NCI-H345 treated with DMSO at 0.1 percent for 48 hours (cell line): ENCODE measurements around the gene GFOD1.

Experiments used
- DNase-seq: peaks from one replicate; lab custom pipeline; 2025; ENCODE audit not compliant: unreplicated experiment; lab: John Stamatoyannopoulos, UW

GFOD1 gene

DNA sequence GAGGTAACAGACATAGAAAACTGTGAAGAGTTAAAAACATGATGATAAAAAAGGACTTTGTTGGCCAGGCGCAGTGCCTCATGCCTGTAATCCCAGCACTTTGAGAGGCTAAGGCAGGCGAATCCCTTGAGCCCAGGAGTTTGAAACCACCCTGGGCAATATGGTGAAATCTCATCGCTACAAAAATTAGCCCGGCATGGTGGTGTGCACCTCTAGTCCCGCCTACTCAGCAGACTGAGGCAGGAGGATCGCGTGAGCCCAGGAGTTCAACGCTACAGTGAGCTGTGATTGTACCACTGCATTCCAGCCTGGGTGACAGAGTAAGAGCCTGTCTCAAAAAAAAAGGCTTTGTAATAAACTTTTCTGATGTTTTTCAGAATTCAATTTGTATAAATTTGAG lies 60.1 kb downstream of the GFOD1 start:
- no peak for DNase-seq

DNA sequence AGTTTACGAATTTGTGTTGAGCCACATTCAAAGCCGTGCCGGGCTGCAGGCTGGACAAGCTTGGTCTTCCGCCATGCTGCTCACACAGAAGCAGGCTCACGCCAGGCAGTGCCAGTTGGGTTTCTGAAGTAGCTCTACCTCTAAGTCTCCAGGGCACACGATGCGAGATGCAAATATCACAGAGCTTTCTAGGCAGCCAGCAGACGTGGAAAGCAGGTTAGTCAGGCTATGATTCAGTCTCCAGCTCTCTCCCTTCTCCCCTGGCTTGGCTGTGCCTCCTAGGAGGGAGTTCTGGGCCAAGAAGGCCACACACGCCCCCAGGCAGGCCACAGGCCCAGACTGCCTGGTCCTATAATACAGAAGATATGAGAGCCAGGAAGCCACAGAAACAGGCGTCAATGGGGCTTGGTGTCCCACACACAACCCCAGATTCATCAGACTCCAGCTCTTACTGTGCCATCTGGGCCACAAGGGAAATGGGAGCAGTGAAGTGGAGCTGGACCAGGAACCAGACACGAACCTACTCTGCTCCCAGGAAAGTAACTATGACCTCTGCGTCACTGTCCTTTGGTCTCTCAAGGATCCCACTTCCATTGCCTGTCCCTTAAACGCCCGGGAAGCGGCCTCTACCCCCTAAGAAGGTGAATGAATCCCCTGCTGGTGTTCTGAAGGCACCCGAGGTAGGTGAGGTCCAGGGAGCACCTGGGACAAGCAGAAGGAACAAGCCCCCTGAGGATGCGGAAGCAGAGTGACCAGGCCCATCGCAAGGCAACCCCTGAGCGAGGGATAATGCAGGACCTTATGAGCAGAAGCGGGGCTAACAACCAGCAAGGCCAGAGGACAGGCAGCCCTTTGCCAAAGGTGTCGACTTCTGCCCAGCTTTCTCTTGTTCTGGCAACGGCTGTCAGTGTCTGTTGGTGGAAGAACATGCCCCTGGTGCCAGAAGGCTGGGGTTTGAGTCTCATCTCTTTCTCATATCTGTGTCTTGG lies 61.2 kb downstream of the GFOD1 start:
- DNase-seq = no peak

DNA sequence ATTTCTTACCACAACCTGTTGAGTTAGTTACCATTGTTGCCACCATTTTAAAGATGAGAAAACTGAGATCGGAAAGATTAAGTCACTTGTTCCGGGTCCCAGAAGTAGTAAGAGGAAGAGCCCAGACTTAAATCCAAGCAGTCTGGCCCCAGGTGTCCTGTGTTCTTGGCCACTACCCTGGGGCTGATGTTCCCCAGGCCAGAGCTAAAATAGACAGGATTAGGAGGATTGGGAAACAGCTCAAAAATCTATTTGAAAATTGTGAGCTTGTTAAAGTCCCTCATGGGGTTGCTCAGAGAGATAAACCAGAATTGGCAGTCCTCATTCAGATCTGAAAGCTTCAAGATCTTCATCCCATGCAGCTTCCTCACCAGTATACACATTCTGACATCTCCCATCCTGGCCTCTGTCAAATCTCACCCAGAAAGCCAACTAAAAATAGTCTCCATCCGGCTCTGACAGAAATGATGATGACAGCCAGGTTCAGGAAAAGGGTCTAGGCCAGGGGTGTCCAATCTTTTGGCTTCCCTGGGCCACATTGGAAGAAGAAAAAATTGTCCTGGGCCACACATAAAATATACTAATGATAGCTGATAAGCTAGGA lies 62.0 kb downstream of the GFOD1 start:
- no peak for DNase-seq

DNA sequence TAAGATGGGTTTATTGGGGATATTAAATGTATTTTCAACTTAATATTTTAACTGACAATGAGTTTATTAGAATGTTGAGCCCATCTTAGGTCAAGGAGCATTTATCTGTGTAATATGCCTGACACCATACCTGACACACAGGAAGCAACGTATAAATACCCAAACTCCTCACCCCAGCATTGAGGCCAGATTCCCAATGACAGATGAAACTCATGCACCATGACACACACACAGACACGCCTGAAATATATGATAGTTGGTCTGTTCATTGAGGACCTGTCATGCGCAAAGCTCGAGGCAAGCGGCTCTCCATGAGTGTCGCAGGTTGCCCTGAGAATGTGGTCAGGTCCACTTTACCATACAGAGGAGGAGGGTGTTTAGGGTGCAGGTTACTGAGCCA lies 64.1 kb downstream of the GFOD1 start:
- DNase-seq = no peak

DNA sequence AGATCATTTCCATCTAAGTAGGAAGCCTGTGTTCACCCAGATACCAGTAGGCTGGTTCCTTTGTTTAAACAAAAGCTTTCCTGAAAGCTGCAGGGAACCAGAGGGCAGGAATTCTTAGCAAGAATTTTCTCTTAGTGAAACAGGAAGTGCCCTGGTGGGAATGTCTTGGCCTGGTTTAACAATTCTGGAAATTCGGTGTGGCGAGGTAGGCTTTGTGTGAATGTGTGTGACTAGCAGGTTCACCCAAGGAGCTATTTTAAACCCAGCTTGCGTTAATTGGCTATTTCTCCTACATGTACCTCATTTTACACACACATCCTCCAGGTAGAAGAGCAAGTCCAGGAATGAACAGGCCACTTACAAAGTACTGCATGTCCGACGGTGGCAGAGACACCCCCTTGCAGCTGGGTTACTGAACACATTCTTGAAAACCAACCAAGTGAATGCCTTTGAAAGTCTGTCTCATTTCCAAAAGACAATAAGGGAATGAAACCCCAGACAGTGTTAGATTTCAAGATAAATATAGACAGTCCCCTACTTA lies 64.6 kb downstream of the GFOD1 start:
- DNase-seq = no peak

DNA sequence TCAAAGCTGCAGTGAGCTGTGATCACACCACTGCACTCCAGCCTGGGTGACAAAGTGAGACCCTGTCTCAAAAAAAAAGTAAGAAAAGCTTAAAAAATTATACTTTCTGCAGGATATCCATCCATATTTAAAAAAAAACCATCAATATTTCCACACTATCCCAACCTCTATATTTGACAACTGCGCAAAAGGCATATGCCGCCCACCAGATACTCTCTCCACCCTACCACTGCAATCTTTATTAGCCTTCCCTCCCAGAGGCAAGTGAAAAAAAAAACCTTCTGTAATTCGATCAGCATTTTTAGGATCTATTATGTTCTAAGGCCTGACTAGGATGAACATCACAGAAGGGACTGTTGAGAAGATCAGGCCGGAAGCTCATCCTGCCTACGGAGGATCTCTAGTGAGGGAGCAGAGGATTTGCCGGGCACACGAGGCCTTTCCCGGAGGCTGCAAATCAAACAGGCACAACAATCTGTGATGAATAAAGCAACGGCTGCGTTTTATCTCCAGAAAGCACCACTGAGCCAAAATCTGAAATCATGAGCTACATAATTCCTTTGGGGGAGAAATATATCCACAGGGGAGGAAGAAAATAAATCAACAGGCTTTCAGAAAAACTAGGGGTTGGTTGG lies 65.9 kb downstream of the GFOD1 start:
- no peak for DNase-seq

DNA sequence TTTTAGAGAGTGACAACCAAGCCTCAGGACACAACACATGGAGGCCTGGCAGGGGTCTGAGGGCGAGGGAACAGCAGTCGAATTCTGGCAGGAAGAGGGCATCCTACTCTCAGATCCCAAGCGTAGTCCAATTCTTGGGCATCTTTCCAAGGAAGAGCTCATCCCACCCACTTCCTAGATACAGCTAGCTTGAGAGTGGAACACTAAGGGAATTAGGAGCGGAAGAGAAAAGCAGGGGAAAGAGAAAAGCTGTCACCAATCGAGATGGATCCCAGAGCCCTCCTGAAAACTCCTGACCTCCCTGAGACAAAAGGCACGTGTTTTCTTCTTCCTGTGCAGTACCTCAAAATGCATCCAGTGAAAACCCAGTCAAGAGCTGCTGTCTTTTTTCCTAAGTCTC lies 67.1 kb downstream of the GFOD1 start:
- DNase-seq = no peak

DNA sequence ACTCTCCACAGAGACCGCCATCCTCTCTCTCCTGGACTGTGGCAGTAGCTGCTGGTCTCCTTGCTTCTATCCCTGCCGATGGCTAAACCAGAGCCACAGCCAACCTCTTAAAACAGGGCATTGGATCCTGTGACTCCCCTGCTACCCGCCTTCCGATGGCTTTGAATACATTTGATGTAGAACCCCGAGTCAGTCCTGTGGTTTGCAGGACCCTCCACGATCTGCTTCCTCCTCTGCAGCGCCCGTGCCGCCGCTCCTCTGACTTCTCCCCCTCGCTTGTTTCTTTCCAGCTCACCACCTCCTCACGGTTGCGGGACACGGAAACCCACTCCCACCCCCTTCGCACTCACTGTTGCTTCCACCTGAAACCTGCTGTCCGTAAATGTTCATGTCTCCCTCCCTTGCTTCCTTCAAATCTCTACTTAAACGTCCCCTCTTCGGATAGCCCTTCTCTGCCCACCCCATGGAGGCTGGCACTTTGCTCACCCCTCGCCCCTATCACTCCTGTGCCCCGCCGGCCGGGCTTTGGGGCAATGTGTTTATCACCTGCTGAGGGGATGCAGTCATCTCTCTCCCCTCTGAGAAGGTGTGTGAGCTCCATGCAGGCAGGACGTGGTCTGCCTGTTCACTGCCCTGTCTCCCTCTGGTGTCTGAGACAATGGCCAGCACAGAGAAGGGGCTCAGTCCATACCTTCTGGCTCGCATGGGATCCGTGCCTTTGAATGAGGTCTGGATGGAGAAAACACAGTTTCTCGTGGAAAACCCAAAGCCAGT lies 67.8 kb downstream of the GFOD1 start:
- no peak for DNase-seq

DNA sequence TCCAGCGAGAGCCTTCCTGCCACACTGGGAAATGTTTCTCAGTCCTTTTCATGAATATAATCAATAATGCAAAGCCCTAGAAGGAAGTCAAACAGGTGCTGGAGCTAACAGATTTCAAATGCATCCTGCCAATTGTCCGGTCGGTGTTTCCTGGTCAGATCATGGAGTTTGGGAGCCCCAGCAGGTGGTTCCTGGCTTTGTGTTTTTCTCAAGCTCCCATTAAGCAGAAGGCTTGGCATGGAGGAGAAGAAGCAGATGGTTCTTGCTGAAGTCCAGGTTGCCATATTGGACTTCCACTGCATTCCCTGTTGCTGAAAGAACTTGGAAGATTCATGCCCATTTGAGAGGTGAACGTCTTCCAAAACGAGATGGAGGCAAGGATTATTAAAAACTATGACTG lies 68.6 kb downstream of the GFOD1 start:
- no peak for DNase-seq

DNA sequence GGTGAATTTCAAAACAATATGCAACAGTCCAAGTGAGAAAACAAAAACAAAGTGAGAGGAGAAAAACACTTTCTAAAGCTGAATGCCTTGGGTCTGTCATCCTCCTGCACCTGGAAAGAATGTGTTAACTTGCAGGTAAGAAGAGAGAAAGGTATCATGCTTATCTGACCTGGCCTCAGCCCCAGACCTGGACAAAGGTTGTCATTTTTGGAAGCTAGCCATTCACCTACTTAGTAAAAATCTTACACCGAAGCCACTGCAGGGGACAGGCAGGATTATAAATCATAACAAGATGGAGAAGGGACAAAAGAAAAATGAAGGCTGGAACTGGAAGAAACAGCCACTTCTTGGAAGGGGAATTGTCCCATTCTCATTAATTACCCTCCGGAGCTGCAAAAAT lies 69.4 kb downstream of the GFOD1 start:
- DNase-seq = no peak

DNA sequence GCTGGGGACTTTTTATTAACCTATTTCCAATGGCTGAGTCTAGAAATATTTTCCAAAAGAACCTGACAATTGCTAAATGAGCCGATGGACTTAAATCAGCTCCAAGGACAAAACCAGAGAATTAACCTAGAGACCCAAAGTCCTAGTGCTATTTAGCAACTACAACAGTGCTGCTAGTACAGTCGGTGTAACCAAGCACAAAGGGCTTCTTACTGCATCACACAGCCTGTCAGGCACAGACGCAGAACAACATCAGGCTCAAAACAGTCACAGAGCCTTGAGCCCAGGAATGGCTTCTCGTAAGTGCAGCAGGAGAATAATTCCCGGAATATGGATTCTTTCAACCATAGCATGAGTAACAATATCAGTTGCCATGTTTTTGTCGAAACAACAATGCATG lies 70.0 kb downstream of the GFOD1 start:
- DNase-seq = no peak

DNA sequence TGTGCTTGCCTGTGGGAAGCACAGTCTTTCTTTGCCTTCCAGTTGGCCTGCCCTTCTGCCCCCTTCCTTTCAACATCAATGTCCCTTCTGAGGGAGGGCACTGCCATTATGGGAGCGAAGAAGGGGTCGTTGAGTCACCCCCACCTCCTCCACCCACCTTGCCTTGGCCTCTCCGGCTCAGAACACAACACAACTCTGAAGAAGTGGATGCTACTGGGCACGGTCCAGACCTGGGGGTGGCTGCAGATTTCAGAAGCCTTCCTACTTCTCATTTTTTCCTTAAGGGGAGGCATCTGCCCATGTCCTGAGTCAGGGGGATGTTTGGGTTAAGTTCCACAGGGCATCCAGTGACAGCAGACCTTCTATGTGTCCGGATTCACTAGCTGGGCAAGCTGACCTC lies 72.1 kb downstream of the GFOD1 start:
- no peak for DNase-seq

DNA sequence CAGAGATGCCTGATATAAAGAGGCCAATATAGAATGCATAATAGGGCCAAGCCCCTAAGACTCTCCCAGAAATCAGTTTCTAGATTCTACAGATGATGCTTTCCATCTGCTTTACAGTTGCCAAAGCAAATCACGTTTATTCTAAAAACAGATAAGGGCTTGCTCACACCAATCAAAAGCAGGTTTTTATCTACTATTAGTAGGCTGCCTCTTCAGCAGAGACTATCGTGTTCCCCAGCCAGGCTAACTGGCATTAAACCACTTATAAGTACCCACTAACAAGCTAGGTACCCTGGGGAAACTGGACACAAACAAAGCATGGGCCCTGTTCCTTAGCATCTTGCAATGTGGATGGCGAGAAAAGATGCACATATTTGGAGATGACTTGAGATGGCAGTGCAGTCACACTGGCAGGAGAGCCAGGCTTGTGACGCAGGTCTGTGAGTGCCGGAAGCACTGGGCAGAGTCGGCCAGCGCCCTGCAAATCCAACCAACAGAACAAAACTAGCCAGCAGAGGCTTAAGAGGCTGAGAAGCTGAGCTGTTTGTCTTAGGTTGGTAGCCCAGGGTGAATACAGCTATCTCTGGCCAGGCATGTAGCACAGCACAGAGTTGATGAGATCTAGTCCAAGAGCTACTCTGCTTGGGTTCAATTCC lies 73.4 kb downstream of the GFOD1 start:
- DNase-seq = no peak

DNA sequence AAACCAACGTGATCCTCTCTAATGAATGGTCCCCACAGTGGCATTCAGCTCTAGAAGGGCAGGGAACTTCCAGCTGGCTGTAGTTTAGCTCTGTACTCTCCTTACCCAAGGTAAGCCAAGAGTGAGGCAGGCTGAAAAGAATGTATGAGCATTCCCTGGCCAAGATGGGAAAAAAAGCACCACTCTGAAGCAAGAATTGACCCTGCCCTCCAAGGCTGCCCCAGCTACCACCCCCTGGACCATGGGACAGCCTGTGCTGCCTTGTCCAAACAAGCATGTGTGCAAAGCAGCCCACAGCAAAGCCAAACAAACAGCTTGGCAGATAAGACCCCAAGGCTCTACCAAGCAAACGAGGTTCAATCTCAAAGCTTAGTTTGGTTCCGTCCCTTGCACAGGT lies 73.9 kb downstream of the GFOD1 start:
- DNase-seq = no peak

DNA sequence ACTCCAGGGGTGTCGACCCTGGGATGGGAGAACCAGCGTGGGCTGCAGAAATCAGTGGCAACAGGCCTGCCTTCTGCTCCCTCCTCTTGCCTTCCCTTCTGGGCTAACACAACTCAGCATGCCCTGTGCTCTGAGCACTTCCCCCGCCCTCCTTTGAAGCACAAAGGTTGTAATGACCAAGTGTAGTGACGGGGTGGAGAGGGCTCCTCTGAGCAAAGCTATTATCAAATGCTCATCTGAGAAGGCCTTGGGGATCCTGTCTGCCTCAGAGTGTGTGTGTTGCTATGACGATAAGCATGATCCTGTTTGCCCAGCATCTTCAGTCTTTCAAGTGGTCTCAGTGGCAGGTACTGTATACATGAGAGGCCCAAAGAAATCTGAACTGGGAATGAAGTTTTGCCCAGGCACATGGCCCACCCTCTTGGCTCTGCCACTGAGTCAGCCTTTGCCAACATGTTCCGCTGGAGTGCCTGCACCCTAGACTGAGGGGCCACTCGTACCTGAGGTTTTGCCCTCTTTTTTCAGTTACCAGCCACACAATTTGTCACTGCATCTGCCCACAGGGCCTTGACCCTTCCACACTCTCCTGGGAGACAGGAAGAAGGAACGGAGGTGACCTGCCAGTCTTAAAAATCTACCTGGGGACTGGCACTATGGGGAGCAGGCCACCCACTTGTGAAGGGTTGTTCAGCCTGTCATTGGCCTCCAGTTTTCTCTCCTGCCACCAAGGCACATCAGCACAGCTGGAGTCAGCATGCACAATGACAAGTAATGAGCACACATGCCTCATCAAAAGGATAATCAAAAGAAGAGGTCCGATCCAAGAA lies 74.5 kb downstream of the GFOD1 start:
- DNase-seq = no peak

DNA sequence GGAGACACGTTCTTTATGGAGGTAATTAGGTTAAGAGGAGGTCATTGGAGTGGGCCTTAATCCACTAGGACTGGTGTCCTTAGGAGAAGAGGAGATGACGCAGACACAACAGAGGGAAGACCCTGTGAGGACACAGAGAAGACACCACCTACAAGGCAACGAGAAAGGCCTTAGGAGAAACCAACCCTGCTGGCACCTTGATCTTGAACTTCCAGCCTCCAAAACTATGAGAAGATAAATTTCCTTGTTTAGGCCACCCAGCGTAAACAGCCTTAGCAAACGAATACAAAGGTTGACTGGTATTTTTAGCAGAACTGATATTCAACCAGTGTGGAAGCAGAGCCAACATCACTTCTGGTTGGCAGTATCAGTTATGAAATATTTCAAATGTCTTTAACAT lies 75.2 kb downstream of the GFOD1 start:
- DNase-seq = no peak

DNA sequence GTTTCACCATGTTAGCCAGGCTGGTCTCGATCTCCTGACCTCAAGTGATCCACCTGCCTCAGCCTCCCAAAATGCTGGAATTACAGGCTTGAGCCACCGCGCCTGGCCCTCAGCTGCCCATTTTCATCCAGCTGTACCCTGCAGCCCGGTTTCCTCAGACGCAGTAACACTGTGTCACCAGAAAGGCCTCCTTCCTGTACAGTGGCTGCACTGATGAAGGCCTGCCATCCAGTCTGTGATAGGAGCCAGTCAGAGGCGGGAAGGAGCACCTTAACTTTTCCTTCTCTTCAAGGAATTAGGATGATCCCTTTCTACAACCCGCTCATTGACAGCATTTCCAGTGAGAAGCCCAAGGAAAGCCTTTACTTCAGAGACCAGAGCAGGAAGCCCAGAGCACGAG lies 75.9 kb downstream of the GFOD1 start:
- no peak for DNase-seq

DNA sequence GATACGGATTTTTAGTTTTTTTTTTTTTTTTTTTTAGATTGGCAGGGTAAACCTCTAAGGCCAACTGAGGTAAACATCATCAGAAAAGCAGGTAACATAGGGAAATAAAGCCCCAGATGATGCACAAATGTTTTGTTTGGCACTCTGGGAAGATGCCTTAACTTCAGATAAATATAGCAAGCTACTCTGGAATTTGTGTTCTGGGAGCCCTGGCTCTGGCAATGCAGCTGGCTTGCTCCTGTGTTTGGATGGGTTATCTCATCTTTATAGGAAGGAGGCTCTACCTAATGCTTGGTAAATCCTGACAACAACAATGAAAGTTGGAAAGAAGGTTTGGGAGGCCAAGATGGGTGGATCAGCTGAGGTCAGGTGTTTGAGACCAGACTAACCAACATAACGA lies 77.4 kb downstream of the GFOD1 start:
- no peak for DNase-seq
